Measurements from ENCODE around the gene GLYAT.
"Not testable (repeated sequence)": the region's sequence is repeated elsewhere in the genome, so short reads cannot be mapped to it uniquely, and the experiment has no call there.

GLYAT gene

DNA sequence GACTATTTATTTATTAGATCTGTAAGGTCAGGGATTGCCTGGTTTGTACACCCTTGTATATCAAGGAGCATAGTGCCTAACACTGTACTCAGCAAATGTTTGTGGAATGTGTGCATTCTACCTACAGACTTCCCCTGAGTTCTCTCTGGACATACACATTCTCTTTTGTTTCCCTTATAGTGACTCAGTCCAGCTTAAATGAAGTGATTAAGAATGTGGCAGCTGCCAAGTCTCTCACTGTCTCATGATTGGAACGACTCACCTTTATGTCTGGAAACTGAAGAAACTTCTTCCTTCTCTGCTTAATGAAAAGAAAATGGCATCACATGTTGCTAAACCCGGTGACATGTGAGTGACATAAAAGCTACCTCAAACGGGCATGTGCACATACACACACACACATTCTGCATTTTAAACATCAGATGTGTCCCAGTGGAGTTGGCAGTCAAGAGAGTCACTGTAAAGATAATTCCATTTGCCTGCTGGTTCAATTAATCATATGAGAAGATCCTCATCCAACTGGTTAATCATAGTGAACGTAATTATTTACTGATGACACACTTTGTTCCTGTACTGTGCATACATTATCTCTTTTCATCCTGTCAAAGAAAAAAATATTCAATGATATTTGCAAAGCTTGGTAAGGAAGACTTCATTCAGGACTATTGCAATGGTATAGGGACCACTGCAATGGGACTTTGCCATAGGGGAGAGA, 42.8 kb downstream of the GLYAT start:
- no peaks in the 10 kb centered on the region for H3K27me3 ChIP-seq (ENCODE audit: low read depth, low read length)
- H2AFZ ChIP-seq (ENCODE audit: low read depth, low read length) = no peak overlapping the region
- no peaks in the 10 kb centered on the region for H3K4me1 ChIP-seq (ENCODE audit: low read length)
- H3K9ac ChIP-seq (ENCODE audit: low read length) = no peak overlapping the region
- H3K4me3 ChIP-seq (ENCODE audit: low read length) = no peak overlapping the region
- H3K27ac ChIP-seq (ENCODE audit: low read length) = no peak overlapping the region
- H3K79me2 ChIP-seq (ENCODE audit: low read length) = no peaks in the 10 kb centered on the region
- TF ChIP-seq, protein P1, sequence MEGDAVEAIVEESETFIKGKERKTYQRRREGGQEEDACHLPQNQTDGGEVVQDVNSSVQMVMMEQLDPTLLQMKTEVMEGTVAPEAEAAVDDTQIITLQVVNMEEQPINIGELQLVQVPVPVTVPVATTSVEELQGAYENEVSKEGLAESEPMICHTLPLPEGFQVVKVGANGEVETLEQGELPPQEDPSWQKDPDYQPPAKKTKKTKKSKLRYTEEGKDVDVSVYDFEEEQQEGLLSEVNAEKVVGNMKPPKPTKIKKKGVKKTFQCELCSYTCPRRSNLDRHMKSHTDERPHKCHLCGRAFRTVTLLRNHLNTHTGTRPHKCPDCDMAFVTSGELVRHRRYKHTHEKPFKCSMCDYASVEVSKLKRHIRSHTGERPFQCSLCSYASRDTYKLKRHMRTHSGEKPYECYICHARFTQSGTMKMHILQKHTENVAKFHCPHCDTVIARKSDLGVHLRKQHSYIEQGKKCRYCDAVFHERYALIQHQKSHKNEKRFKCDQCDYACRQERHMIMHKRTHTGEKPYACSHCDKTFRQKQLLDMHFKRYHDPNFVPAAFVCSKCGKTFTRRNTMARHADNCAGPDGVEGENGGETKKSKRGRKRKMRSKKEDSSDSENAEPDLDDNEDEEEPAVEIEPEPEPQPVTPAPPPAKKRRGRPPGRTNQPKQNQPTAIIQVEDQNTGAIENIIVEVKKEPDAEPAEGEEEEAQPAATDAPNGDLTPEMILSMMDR (IDR thresholded peaks at IDR 0.05; ENCODE audit: low read depth, low read length) = no peak
- TF ChIP-seq EZH2phosphoT487 (IDR thresholded peaks at IDR 0.05; ENCODE audit: low read depth) = no peak
- H4K20me1 ChIP-seq (ENCODE audit: insufficient read depth, low read length) = no peaks in the 10 kb centered on the region
- H3K4me2 ChIP-seq (ENCODE audit: low read length) = no peak overlapping the region
- H3K36me3 ChIP-seq (replicated peaks; ENCODE audit: low read depth, low read length) = no peaks in the 10 kb centered on the region
- H3K9me3 ChIP-seq (ENCODE audit: insufficient read depth, low read length) = no peaks in the 10 kb centered on the region

DNA sequence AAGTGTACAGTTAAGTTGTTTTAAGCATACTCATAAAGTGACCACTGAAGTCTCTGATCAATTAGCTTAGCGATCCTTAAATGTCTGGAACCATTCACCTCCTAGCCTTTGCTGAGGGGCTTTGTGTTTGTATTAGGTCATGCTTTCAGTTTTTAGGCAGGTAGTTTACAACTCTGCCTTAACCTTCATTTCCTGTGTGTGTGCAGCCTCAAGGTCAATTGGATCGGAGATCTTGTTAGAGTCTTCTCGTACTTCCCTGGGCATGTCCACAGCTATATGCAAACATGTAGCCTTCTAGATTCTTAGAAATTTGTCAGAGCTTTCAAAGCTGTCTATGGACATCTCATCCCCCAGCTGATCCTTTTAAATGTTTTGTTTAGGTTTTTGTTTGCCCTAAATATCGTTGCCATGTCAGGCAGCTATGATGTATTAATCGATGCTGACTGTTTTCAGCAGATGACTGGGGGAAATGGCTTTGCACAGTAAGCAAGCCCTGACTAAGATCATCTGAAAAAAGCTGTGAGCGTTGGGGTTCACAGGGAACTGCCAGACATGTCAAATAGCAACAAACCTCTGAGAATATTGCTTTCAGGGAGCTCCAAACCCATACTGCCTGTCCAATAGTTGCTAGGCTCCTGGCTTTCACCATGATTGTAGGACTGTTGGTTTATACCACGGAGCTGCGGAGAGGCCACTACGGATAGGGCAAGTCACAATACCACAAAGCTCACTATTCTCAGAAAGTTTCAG, 45.6 kb downstream of the GLYAT start:
- Histone ChIP-seq H3K4me3 (ENCODE audit: low read length) (no peak overlapping the region), H3K9ac (ENCODE audit: low read length) (no peak overlapping the region), H3K27me3 (ENCODE audit: low read depth, low read length) (no peaks in the 10 kb centered on the region), H2AFZ (ENCODE audit: low read depth, low read length) (no peak overlapping the region), H3K79me2 (ENCODE audit: low read length) (no peaks in the 10 kb centered on the region), H3K36me3 (replicated peaks; ENCODE audit: low read depth, low read length) (no peaks in the 10 kb centered on the region), H3K4me2 (ENCODE audit: low read length) (no peak overlapping the region), H3K27ac (ENCODE audit: low read length) (no peak overlapping the region), H3K4me1 (ENCODE audit: low read length) (no peaks in the 10 kb centered on the region), H3K9me3 (ENCODE audit: insufficient read depth, low read length) (no peaks in the 10 kb centered on the region), H4K20me1 (ENCODE audit: insufficient read depth, low read length) (no peaks in the 10 kb centered on the region)
- TF ChIP-seq, protein P1 (IDR thresholded peaks at IDR 0.05; ENCODE audit: low read depth, low read length) = no peak
- no peak for TF ChIP-seq EZH2phosphoT487 (IDR thresholded peaks at IDR 0.05; ENCODE audit: low read depth)

DNA sequence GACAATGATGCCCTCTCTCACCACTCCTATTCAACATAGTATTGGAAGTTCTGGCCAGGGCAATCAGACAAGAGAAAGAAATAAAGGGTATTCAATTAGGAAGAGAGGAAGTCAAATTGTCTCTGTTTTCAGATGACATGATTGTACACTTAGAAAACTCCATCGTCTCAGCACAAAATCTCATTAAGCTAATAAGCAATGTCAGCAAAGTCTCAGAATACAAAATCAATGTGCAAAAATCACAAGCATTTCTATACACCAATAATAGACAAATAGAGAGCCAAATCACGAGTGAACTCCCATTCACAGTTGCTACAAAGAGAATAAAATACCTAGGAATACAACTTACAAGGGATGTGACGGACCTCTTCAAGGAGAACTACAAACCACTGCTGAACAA, 49.1 kb downstream of the GLYAT start:
- H3K9ac ChIP-seq (ENCODE audit: low read length); H2AFZ ChIP-seq (ENCODE audit: low read depth, low read length): not testable (repeated sequence)

DNA sequence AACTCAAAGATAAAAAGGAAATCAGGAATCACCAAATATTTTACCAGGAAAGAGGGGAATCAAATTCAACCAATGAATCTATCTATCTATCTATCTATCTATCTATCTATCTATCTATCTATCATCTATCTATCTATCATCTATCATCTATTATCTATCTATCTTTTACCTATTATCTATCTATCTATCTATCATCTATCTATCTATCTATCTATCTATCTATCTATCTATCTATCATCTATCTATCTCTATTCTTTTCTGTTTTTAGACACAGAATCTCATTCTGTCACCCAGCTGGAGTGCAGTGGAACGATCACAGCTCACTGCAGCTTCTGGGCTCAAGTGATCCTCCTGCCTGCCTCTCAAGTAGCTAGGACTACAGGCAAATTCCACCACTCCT, 54.2 kb downstream of the GLYAT start:
- not testable (repeated sequence) for H3K36me3 ChIP-seq (replicated peaks; ENCODE audit: low read depth, low read length); H3K4me3 ChIP-seq (ENCODE audit: low read length); H2AFZ ChIP-seq (ENCODE audit: low read depth, low read length); H3K9me3 ChIP-seq (ENCODE audit: insufficient read depth, low read length); H3K9ac ChIP-seq (ENCODE audit: low read length); H3K4me1 ChIP-seq (ENCODE audit: low read length); H4K20me1 ChIP-seq (ENCODE audit: insufficient read depth, low read length); H3K79me2 ChIP-seq (ENCODE audit: low read length); H3K27ac ChIP-seq (ENCODE audit: low read length); H3K4me2 ChIP-seq (ENCODE audit: low read length)
- H3K27me3 ChIP-seq (ENCODE audit: low read depth, low read length) = peaks cover 20% of the 10 kb centered on the region

More for the DNA sequence above, 49.1 kb downstream of the GLYAT start:
- not testable (repeated sequence) for H3K9me3 ChIP-seq (ENCODE audit: insufficient read depth, low read length); H3K79me2 ChIP-seq (ENCODE audit: low read length); H3K4me2 ChIP-seq (ENCODE audit: low read length); H3K27ac ChIP-seq (ENCODE audit: low read length); H3K4me3 ChIP-seq (ENCODE audit: low read length); H3K4me1 ChIP-seq (ENCODE audit: low read length); H3K36me3 ChIP-seq (replicated peaks; ENCODE audit: low read depth, low read length); H4K20me1 ChIP-seq (ENCODE audit: insufficient read depth, low read length)
- peaks cover 20% of the 10 kb centered on the region for H3K27me3 ChIP-seq (ENCODE audit: low read depth, low read length)

DNA sequence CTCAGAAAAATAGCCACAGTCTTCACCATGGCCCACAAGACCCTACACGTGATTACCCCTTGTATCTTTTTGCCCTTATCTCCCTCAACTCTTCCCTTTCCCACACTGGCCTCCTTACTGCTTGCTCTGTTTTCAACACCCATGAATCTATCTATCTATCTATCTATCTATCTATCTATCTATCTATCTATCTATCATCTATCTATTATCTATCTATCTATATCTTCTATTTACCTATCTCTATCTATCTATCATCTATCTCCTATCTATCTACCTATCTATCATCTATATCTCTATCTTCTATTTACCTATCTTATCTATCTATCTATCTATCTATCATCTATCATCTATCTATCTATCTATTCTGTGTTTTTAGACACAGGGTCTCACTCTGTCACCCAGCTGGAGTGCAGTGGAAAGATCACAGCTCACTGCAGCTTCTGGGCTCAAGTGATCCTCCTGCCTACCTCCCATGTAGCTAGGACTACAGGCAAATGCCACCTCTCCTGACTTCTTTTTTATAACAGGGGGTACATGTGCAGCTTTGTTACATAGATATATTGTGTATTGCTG, 55.1 kb downstream of the GLYAT start:
- H3K4me1 ChIP-seq (ENCODE audit: low read length) = no peaks in the 10 kb centered on the region
- H3K4me2 ChIP-seq (ENCODE audit: low read length) = no peak overlapping the region
- no peaks in the 10 kb centered on the region for H3K9me3 ChIP-seq (ENCODE audit: insufficient read depth, low read length)
- H4K20me1 ChIP-seq (ENCODE audit: insufficient read depth, low read length) = no peaks in the 10 kb centered on the region
- no peaks in the 10 kb centered on the region for H3K79me2 ChIP-seq (ENCODE audit: low read length)
- H3K27ac ChIP-seq (ENCODE audit: low read length) = no peak overlapping the region
- H3K27me3 ChIP-seq (ENCODE audit: low read depth, low read length) = peaks cover 20% of the 10 kb centered on the region
- H3K9ac ChIP-seq (ENCODE audit: low read length) = no peak overlapping the region
- no peak for TF ChIP-seq EZH2phosphoT487 (IDR thresholded peaks at IDR 0.05; ENCODE audit: low read depth)
- TF ChIP-seq, protein P1 (IDR thresholded peaks at IDR 0.05; ENCODE audit: low read depth, low read length) = no peak
- H2AFZ ChIP-seq (ENCODE audit: low read depth, low read length) = no peak overlapping the region
- H3K4me3 ChIP-seq (ENCODE audit: low read length) = no peak overlapping the region
- no peaks in the 10 kb centered on the region for H3K36me3 ChIP-seq (replicated peaks; ENCODE audit: low read depth, low read length)
